ENCODE measurements around the gene RAB27B.

DNA sequence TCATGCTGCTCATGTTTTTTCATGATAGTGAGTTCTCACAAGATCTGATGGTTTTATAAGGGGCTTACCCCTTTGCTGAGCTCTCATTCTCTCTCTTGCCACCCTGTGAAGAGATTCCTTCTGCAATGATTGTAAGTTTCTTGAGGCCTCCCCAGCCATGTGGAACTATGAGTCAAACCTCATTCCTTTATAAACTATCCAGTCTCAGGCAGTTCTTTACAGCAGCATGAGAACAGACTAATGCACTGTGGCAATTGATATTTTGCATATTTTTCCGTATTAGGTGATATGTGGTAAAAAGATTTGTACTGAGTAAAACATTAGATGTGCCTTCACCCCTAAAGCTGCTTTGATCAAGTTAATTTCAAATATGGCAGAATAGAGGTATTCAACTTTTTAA lies 48.8 kb downstream of the RAB27B start:
- TF ChIP-seq CTCF (IDR thresholded peaks at IDR 0.05) (no peak), POLR2A (IDR thresholded peaks at IDR 0.05) (no peak), POLR2AphosphoS5 (IDR thresholded peaks at IDR 0.05; ENCODE audit: insufficient read depth in 1 of 2, low read depth in 1 of 2) (no peak)

All from vagina (tissue), 2 donors.